ENCODE data around the gene APBB1IP. TPM values are rescaled to one million over a fixed set of nuclear protein-coding genes. Genes with fewer than 3 reads are reported as not detected.

APBB1IP gene
- total RNA-seq, 3 donors from 2014 or later: 2.9 to 8.4 (median 8.1) TPM

GRCh38 chr10:26408858-26409494, 29.2 kb upstream of the APBB1IP start:
- no peaks in the 10 kb centered on the region for H3K9me3 ChIP-seq
- TF ChIP-seq CTCF (IDR thresholded peaks at IDR 0.05): no peak
- no peaks in the 10 kb centered on the region for H3K36me3 ChIP-seq (ENCODE audit: low read depth)
- no peaks in the 10 kb centered on the region for H3K4me1 ChIP-seq (ENCODE audit: low read depth)
- intact Hi-C loops (cut with DNase I, micrococcal nuclease): no loop called here
- no peak overlapping the region for H3K4me3 ChIP-seq
- no peak for ATAC-seq
- DNase-seq: no peak

- Histone ChIP-seq H3K4me3 (no peak overlapping the region), H3K4me1 (ENCODE audit: low read depth) (no peaks in the 10 kb centered on the region), H3K36me3 (ENCODE audit: low read depth) (no peaks in the 10 kb centered on the region), H3K9me3 (no peaks in the 10 kb centered on the region)
- DNase-seq (no peak), ATAC-seq (no peak)
- no peak for TF ChIP-seq CTCF (IDR thresholded peaks at IDR 0.05)
- intact Hi-C loops (cut with DNase I, micrococcal nuclease): no loop called here
These were observed 27.8 kb upstream of the APBB1IP start for GRCh38 chr10:26410356-26410755.

- H3K4me1 ChIP-seq (ENCODE audit: low read depth): no peaks in the 10 kb centered on the region
- no peaks in the 10 kb centered on the region for H3K36me3 ChIP-seq (ENCODE audit: low read depth)
- intact Hi-C loops (cut with DNase I, micrococcal nuclease): no loop called here
- ATAC-seq: no peak
- DNase-seq: no peak
- no peaks in the 10 kb centered on the region for H3K9me3 ChIP-seq
- no peak for TF ChIP-seq CTCF (IDR thresholded peaks at IDR 0.05)
- no peak overlapping the region for H3K4me3 ChIP-seq
These were observed 25.2 kb upstream of the APBB1IP start for GRCh38 chr10:26412932-26413331.

- no peak for TF ChIP-seq CTCF (IDR thresholded peaks at IDR 0.05)
- Histone ChIP-seq H3K36me3 (ENCODE audit: low read depth) (no peaks in the 10 kb centered on the region), H3K9me3 (no peaks in the 10 kb centered on the region), H3K4me1 (ENCODE audit: low read depth) (no peaks in the 10 kb centered on the region), H3K4me3 (no peak overlapping the region)
- no peak for ATAC-seq
- intact Hi-C loops (cut with DNase I, micrococcal nuclease): no loop called here
- no peak for DNase-seq
These were observed 24.8 kb upstream of the APBB1IP start for GRCh38 chr10:26413375-26413774.

- no peak for TF ChIP-seq CTCF (IDR thresholded peaks at IDR 0.05)
- no peak overlapping the region for H3K4me3 ChIP-seq
- DNase-seq (no peak), ATAC-seq (no peak)
- H3K4me1 ChIP-seq (ENCODE audit: low read depth): no peaks in the 10 kb centered on the region
- intact Hi-C loops (cut with DNase I, micrococcal nuclease): no loop called here
- H3K36me3 ChIP-seq (ENCODE audit: low read depth): no peaks in the 10 kb centered on the region
- H3K9me3 ChIP-seq: no peaks in the 10 kb centered on the region
These were observed 21.0 kb upstream of the APBB1IP start for GRCh38 chr10:26417136-26417535.

GRCh38 chr10:26422977-26423376, 15.2 kb upstream of the APBB1IP start:
- no peaks in the 10 kb centered on the region for H3K36me3 ChIP-seq (ENCODE audit: low read depth)
- no peak overlapping the region for H3K4me3 ChIP-seq
- DNase-seq (no peak), ATAC-seq (no peak)
- intact Hi-C loops (cut with DNase I, micrococcal nuclease): no loop called here
- H3K4me1 ChIP-seq (ENCODE audit: low read depth): no peaks in the 10 kb centered on the region
- TF ChIP-seq CTCF (IDR thresholded peaks at IDR 0.05): no peak
- no peaks in the 10 kb centered on the region for H3K9me3 ChIP-seq

Measured in mucosa of descending colon (tissue), 3 donors.